HG03025 (cell line): ENCODE results near the gene GCHFR.

Source experiments
- ATAC-seq: cut with Tn5 transposase; IDR thresholded peaks from one replicate; pipeline ENCODE4 v1.9.1; 2021; ENCODE audit warnings: mild to moderate bottlenecking, moderate library complexity; ENCODE audit not compliant: unreplicated experiment, low FRiP score

The GCHFR gene

GRCh38 chr15:40754883-40755811 lies 8.7 kb upstream of the GCHFR start, which contains the start of gene RMDN3:
RMDN3 (minus strand) TSS chr15:40755254; CDS start chr15:40754783, 471 bp downstream.
- peak; percentile 75 for ATAC-seq

- no peak for ATAC-seq
Observed at GRCh38 chr15:40755812-40756208, 8.1 kb upstream of the GCHFR start.

- no peak for ATAC-seq
Observed at GRCh38 chr15:40756938-40757337, 6.9 kb upstream of the GCHFR start.

- ATAC-seq: no peak
Observed at GRCh38 chr15:40759961-40760360, 3.9 kb upstream of the GCHFR start.

- ATAC-seq: no peak
Observed at GRCh38 chr15:40762919-40763800, 708 bp upstream of the GCHFR start.

- no peak for ATAC-seq
Observed at GRCh38 chr15:40764629-40765103, 798 bp downstream of the GCHFR start.

GRCh38 chr15:40766194-40766815 lies 2.4 kb downstream of the GCHFR start:
- no peak for ATAC-seq

- ATAC-seq: no peak
Observed at GRCh38 chr15:40766906-40767837, 3.3 kb downstream of the GCHFR start.

GRCh38 chr15:40767838-40768500 lies 4.1 kb downstream of the GCHFR start:
- ATAC-seq: no peak

GRCh38 chr15:40768521-40769273 lies 4.8 kb downstream of the GCHFR start:
- ATAC-seq: no peak

GRCh38 chr15:40769274-40770146 lies 5.6 kb downstream of the GCHFR start, which contains the start of gene C15orf62:
C15orf62 (plus strand) TSS chr15:40769980; CDS start chr15:40770496, 516 bp downstream.
- no peak for ATAC-seq

GRCh38 chr15:40770147-40770721 lies 6.4 kb downstream of the GCHFR start:
- no peak for ATAC-seq

GRCh38 chr15:40771242-40771641 lies 7.4 kb downstream of the GCHFR start:
- no peak for ATAC-seq

GRCh38 chr15:40772014-40772413 lies 8.1 kb downstream of the GCHFR start:
- ATAC-seq: no peak

GRCh38 chr15:40773496-40773895 lies 9.6 kb downstream of the GCHFR start:
- ATAC-seq: no peak

- ATAC-seq: no peak
Observed at GRCh38 chr15:40773902-40774301, 10.0 kb downstream of the GCHFR start.

- no peak for ATAC-seq
Observed at GRCh38 chr15:40775007-40775406, 11.1 kb downstream of the GCHFR start.
